Prostate gland (tissue), 2 donors: ENCODE measurements around the gene CHI3L2. TPM values are rescaled to one million over a fixed set of nuclear protein-coding genes. Genes with fewer than 3 reads are reported as not detected.

Experiments
- DNase-seq: peaks from one replicate; pipeline ENCODE4 v3.0.0-alpha.2; 2019; ENCODE audit warnings: low spot score
- H3K27ac ChIP-seq, 2 donors: fragments of 200-600 bp; sonication (generic); 2 replicates each; pipeline ENCODE4 v1.5.1; 2017 to 2019
- H3K27me3 ChIP-seq: fragments of 200-600 bp; sonication (generic); replicated peaks from 2 replicates; pipeline ENCODE4 v1.5.1; 2019; ENCODE audit not compliant: insufficient read depth
- H3K36me3 ChIP-seq, 2 donors: fragments of 200-600 bp; sonication (generic); 1 replicate in 1 of 2; 2 replicates in 1 of 2; pipeline versions ENCODE4 v1.5.1 to v1.8.1; 2017 to 2019
- H3K4me1 ChIP-seq: fragments of 200-600 bp; sonication (generic); replicated peaks from 2 replicates; pipeline ENCODE4 v1.5.1; 2019
- H3K4me3 ChIP-seq, 2 donors: fragments of 200-600 bp; sonication (generic); 2 replicates each; pipeline ENCODE4 v1.5.1; 2017 to 2019
- H3K9me3 ChIP-seq: fragments of 200-600 bp; sonication (generic); 2 replicates; pipeline ENCODE4 v1.5.1; 2017
- POLR2A ChIP-seq: fragments of 450-650 bp; IDR thresholded peaks from one replicate; pipeline ENCODE4 v1.6.1; 2016; ENCODE audit warnings: antibody characterized with exemption, mild to moderate bottlenecking
- POLR2AphosphoS5 ChIP-seq: sonication (generic); formaldehyde crosslinking; IDR thresholded peaks from one replicate; pipeline ENCODE4 v1.6.1; 2017; ENCODE audit warnings: antibody characterized with exemption
- WGBS: methylation state at CpG from one replicate; pipeline ENCODE4 v1.1.5; 2018; 5-methylcytosine and 5-hydroxymethylcytosine counted together
- intact Hi-C: fragments of 100-400 bp; cut with DNase I; formaldehyde crosslinking; loops from one replicate; pipeline ENCODE4 v1.14.2; 2022
- total RNA-seq, 2 donors: library from RNA; depleted of rRNA; stranded (reverse); fragments of >200 nt; gene quantifications; one replicate each; pipeline ENCODE4 v1.1.0, GENCODE V29; 2016
- TF ChIP-seq, protein P1 (sequence below), 4 experiments: fragments of 200-600 bp in 2 of 4; fragments of 450-650 bp in 2 of 4; sonication (generic) in 2 of 4; IDR thresholded peaks; 1 replicate in 3 of 4; 2 replicates in 1 of 4; pipeline ENCODE4 v1.5.1; 2016 to 2019; ENCODE audit warnings: antibody characterized with exemption in 4 of 4, mild to moderate bottlenecking in 2 of 4, moderate library complexity in 2 of 4

The CHI3L2 gene
- total RNA-seq, 2 donors from 2014 or later, result 0.82 to 10.6 TPM

DNA sequence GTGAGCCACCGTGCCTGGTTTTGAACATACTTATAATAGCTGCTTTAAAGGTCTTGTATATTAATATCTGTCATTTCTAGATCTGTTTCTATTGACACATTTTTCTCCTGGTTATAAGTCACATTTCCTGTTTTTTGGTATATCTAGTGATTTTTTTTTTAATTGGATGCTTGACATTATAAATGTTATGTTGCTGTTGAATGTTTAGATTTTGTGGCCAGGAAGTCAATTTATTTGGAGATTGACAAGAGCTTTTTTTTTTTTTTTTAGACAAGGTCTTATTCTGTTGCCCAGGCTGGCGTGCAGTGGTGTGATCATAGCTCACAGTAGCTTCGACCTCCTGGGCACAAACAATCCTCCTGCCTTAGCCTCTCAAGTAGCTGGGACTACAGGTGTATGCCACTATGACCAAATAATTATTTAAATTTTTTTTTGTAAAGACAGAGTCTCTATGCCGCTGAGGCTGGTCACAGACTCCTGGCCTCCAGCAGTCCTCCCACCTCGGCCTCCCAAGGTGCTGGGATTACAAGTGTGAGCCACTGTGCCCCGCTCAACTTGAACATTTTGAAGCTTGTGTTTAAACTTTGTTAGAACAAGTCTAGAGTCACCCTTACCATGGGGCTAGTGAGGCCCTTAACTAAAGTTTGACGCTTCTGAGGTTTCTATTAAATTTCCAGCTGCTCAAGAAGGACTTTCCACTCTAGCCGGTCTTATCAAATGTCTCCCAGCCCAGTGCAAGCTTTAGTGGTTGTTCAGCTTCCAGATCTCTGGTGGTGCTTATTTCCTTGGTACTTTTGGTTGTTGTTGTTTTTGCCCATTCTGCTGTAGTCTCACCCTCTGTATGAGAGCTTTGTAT lies 8.6 kb upstream of the CHI3L2 start:
- intact Hi-C loops, result no loop called here
- H3K4me1 ChIP-seq, result no peaks in the 10 kb centered on the region

DNA sequence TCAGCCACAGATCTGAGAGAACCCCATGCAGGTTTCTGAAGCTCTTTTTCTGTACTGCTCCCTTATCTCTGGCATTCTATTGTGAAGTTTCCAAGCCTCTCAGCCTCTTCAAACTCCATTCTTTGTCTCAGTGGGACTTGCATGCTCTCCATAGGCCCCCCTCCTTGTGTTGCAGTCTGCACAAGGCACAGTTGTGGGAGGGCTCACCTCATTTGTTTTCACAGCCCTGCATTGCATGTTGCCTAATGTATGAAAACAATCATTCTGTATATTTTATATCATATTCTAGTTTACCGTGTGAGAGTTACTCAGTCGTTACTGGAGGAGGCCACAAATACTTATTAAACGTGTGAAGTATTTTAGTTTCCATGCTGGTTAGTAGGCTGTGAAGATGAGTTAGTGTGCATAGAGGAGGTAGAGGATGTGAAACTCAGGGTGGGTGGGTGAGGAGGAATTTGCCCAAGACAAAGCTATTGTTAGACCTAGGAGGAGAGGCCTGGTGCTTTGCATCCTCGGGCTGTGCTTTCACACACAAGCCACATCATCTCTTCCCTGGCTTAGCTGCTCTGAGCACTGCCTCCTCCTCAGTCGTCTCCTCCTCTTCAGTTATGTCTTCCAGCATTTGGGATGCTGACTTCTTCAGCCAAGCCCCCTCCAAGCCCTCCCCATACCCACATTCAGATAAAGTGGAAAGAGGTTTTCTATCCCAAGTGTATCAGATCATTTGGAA lies 7.8 kb upstream of the CHI3L2 start:
- DNase-seq, result no peak
- Histone ChIP-seq H3K4me3 (no peak overlapping the region), H3K4me1 (no peaks in the 10 kb centered on the region), H3K27me3 (no peaks in the 10 kb centered on the region), H3K27ac (no peak overlapping the region), H3K36me3 (no peaks in the 10 kb centered on the region), H3K9me3 (no peaks in the 10 kb centered on the region)
- TF ChIP-seq POLR2AphosphoS5, result no peak
- TF ChIP-seq POLR2A, result no peak
- TF ChIP-seq, protein P1, sequence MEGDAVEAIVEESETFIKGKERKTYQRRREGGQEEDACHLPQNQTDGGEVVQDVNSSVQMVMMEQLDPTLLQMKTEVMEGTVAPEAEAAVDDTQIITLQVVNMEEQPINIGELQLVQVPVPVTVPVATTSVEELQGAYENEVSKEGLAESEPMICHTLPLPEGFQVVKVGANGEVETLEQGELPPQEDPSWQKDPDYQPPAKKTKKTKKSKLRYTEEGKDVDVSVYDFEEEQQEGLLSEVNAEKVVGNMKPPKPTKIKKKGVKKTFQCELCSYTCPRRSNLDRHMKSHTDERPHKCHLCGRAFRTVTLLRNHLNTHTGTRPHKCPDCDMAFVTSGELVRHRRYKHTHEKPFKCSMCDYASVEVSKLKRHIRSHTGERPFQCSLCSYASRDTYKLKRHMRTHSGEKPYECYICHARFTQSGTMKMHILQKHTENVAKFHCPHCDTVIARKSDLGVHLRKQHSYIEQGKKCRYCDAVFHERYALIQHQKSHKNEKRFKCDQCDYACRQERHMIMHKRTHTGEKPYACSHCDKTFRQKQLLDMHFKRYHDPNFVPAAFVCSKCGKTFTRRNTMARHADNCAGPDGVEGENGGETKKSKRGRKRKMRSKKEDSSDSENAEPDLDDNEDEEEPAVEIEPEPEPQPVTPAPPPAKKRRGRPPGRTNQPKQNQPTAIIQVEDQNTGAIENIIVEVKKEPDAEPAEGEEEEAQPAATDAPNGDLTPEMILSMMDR (IDR thresholded peaks at IDR 0.05), result no peak
- intact Hi-C loops, result loop anchor here (5.0 kb wide), 1 partner anchor 128 kb away; no protein-coding TSS in a partner anchor
- 79% methylated on average over 5 of the region's 5 CpGs for WGBS

More for the DNA sequence above, 8.6 kb upstream of the CHI3L2 start:
- no peaks in the 10 kb centered on the region for H3K36me3 ChIP-seq
- no peak overlapping the region for H3K27ac ChIP-seq
- no peaks in the 10 kb centered on the region for H3K27me3 ChIP-seq
- TF ChIP-seq POLR2A, result no peak
- TF ChIP-seq, protein P1 (IDR thresholded peaks at IDR 0.05), result no peak
- TF ChIP-seq POLR2AphosphoS5, result no peak
- H3K9me3 ChIP-seq, result no peaks in the 10 kb centered on the region
- no peak overlapping the region for H3K4me3 ChIP-seq
- WGBS, result 92% methylated on average over 8 of the region's 8 CpGs
- no peak for DNase-seq

DNA sequence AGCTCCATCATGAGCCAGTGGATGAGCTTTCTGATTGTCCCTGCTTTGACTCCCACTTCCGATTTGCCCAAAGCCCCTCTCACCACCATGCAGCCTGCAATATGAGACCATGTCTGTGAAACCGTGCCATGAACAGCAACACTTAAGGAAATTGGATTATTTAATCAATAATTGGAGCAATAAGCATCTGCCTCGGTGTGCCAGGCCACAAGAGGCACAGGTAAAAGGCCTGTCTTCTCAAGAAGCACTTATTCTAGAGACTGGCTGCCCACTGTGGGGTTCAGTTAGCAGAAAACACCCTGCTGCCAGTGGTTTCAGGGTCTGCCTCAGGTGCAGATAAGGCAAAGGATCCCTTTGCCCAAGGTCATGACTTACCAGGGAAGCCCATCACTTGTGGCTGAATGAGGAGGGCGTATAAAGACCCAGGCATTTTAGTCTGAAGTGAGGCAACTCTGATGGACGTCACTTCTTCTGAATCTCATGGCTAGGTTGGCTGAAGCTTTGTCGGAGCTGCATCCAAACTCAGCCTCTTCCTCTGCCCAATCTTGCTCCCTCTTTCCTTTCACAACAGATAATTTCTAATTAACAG lies 7.1 kb upstream of the CHI3L2 start:
- WGBS, result 93% methylated on average over 6 of the region's 6 CpGs

DNA sequence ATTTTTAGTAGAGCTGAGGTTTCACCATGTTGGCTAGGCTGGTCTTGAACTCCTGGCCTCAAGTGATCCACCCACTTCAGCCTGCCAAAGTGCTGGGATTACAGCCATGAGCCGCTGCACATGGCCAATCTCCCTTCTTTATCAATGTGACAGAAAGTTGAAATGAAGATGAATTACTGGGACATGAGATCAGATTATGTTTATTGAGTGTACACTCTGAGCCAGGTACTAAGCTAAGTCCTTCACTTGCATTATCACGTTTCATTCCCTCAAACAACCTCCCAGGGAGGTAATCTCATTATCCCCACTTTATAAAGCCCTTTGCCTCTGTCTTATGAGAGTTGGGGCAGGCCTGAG lies 6.3 kb upstream of the CHI3L2 start:
- H3K36me3 ChIP-seq, result no peaks in the 10 kb centered on the region
- H3K4me3 ChIP-seq, result no peak overlapping the region
- 10% methylated on average over 2 of the region's 2 CpGs for WGBS
- no peaks in the 10 kb centered on the region for H3K4me1 ChIP-seq
- H3K9me3 ChIP-seq, result no peaks in the 10 kb centered on the region
- no peak for DNase-seq
- no peaks in the 10 kb centered on the region for H3K27me3 ChIP-seq
- TF ChIP-seq, protein P1 (IDR thresholded peaks at IDR 0.05), result no peak
- TF ChIP-seq POLR2A (no peak), POLR2AphosphoS5 (no peak)
- intact Hi-C loops, result loop anchor here (5.0 kb wide), 1 partner anchor 126 kb away; no protein-coding TSS in a partner anchor
- H3K27ac ChIP-seq, result no peak overlapping the region

More for the DNA sequence above, 7.1 kb upstream of the CHI3L2 start:
- DNase-seq, result no peak
- TF ChIP-seq POLR2AphosphoS5, result no peak
- no peak for TF ChIP-seq POLR2A
- TF ChIP-seq, protein P1 (IDR thresholded peaks at IDR 0.05), result no peak
- H3K27ac ChIP-seq, result no peak overlapping the region
- no peaks in the 10 kb centered on the region for H3K27me3 ChIP-seq
- H3K4me3 ChIP-seq, result no peak overlapping the region
- no peaks in the 10 kb centered on the region for H3K9me3 ChIP-seq
- intact Hi-C loops, result loop anchor here (5.0 kb wide), 1 partner anchor 127 kb away; no protein-coding TSS in a partner anchor
- no peaks in the 10 kb centered on the region for H3K4me1 ChIP-seq
- no peaks in the 10 kb centered on the region for H3K36me3 ChIP-seq
